ENCODE results near the gene ARMC9.

Gene ARMC9

GRCh38 chr2:231396058-231396821 lies 197.8 kb downstream of the ARMC9 start:
- DNase-seq (ENCODE audit: low read depth), result no peak
- no peak for TF ChIP-seq CTCF (conservative IDR thresholded peaks at IDR 0.05; ENCODE audit: control insufficient read depth, insufficient read depth, low read depth, low read length)
- no peak overlapping the region for H3K4me3 ChIP-seq (ENCODE audit: control insufficient read depth, low read depth, low read length)

GRCh38 chr2:231397011-231397927 lies 198.8 kb downstream of the ARMC9 start:
- no peak for DNase-seq (ENCODE audit: low read depth)
- no peak overlapping the region for H3K4me3 ChIP-seq (ENCODE audit: control insufficient read depth, low read depth, low read length)
- TF ChIP-seq CTCF (conservative IDR thresholded peaks at IDR 0.05; ENCODE audit: control insufficient read depth, insufficient read depth, low read depth, low read length), result no peak

- no peak for TF ChIP-seq CTCF (conservative IDR thresholded peaks at IDR 0.05; ENCODE audit: control insufficient read depth, insufficient read depth, low read depth, low read length)
- H3K4me3 ChIP-seq (ENCODE audit: control insufficient read depth, low read depth, low read length), result no peak overlapping the region
- DNase-seq (ENCODE audit: low read depth), result no peak
Observed at GRCh38 chr2:231397928-231398294, 199.5 kb downstream of the ARMC9 start.

- no peak for DNase-seq (ENCODE audit: low read depth)
- no peak for TF ChIP-seq CTCF (conservative IDR thresholded peaks at IDR 0.05; ENCODE audit: control insufficient read depth, insufficient read depth, low read depth, low read length)
- no peak overlapping the region for H3K4me3 ChIP-seq (ENCODE audit: control insufficient read depth, low read depth, low read length)
Observed at GRCh38 chr2:231398585-231398984, 200.2 kb downstream of the ARMC9 start.

GRCh38 chr2:231399046-231399852 lies 200.8 kb downstream of the ARMC9 start:
- TF ChIP-seq CTCF (conservative IDR thresholded peaks at IDR 0.05; ENCODE audit: control insufficient read depth, insufficient read depth, low read depth, low read length), result no peak
- no peak overlapping the region for H3K4me3 ChIP-seq (ENCODE audit: control insufficient read depth, low read depth, low read length)
- no peak for DNase-seq (ENCODE audit: low read depth)
